GM06990 (cell line): ENCODE data around the gene GATAD2B.

Experiments
- DNase-seq: peaks from one replicate; pipeline ENCODE4 v3.0.0-alpha.2; 2011; ENCODE audit not compliant: insufficient read length; ENCODE audit errors: extremely low read depth
- H3K27me3 ChIP-seq: replicated peaks from 2 replicates; pipeline ENCODE4 v1.6.0; 2011; ENCODE audit warnings: low read length; ENCODE audit not compliant: control insufficient read depth, insufficient read depth
- H3K36me3 ChIP-seq: 2 replicates; pipeline ENCODE4 v1.5.1; 2011; ENCODE audit warnings: low read length; ENCODE audit not compliant: control insufficient read depth, insufficient read depth
- H3K4me3 ChIP-seq: replicated peaks from 2 replicates; pipeline ENCODE4 v1.5.1; 2011; ENCODE audit warnings: low read depth, mild to moderate bottlenecking, control low read depth, low read length
- TF ChIP-seq, protein P1 (sequence below): IDR thresholded peaks from 2 replicates; pipeline ENCODE4 v1.5.1; 2011; ENCODE audit warnings: low read length, control low read depth, mild to moderate bottlenecking, inconsistent platforms; ENCODE audit not compliant: insufficient read depth, poor library complexity, severe bottlenecking

GATAD2B gene

DNA sequence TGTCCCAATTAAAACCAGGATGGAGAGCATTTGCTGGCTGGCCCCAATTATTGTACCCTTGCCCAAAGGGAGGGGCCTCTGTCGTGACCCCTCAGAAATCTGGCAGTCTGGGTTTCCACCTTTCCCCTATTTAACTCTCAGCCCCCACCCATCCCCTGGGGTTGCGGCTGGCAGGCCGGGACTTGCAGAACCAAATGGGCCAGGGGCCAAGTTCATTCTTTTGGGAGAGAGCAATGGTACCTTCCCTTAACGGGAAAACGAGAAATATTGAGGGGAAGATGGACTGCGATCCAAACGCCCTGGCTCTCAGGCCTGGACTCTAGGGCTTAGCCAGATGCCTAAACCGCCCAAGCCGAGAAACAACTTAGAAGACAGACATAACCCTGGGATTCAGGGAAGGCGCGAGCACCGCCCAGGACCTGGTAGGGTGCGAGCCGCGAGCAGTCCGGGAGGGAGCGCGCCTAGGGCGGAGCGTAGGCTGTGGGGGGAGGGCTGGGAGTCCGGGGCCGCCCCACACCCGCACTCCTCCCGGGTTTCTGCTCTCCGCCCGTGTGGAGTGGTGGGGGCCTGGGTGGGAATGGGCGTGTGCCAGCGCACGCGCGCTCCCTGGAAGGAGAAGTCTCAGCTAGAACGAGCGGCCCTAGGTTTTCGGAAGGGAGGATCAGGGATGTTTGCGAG is 147.9 kb downstream of the GATAD2B start, which contains the start of gene SLC27A3:
Gene SLC27A3 (plus strand): TSS at position 628 of the 678 bp plus-strand sequence. CDS start 91 bp downstream, outside the sequence.
- H3K27me3 ChIP-seq: no peaks in the 10 kb centered on the region
- TF ChIP-seq, protein P1, sequence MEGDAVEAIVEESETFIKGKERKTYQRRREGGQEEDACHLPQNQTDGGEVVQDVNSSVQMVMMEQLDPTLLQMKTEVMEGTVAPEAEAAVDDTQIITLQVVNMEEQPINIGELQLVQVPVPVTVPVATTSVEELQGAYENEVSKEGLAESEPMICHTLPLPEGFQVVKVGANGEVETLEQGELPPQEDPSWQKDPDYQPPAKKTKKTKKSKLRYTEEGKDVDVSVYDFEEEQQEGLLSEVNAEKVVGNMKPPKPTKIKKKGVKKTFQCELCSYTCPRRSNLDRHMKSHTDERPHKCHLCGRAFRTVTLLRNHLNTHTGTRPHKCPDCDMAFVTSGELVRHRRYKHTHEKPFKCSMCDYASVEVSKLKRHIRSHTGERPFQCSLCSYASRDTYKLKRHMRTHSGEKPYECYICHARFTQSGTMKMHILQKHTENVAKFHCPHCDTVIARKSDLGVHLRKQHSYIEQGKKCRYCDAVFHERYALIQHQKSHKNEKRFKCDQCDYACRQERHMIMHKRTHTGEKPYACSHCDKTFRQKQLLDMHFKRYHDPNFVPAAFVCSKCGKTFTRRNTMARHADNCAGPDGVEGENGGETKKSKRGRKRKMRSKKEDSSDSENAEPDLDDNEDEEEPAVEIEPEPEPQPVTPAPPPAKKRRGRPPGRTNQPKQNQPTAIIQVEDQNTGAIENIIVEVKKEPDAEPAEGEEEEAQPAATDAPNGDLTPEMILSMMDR: no peak
- DNase-seq: no peak
- H3K36me3 ChIP-seq: peaks cover 23% of the 10 kb centered on the region
- peak within 1 kb of the TSS; percentile 67 for H3K4me3 ChIP-seq

DNA sequence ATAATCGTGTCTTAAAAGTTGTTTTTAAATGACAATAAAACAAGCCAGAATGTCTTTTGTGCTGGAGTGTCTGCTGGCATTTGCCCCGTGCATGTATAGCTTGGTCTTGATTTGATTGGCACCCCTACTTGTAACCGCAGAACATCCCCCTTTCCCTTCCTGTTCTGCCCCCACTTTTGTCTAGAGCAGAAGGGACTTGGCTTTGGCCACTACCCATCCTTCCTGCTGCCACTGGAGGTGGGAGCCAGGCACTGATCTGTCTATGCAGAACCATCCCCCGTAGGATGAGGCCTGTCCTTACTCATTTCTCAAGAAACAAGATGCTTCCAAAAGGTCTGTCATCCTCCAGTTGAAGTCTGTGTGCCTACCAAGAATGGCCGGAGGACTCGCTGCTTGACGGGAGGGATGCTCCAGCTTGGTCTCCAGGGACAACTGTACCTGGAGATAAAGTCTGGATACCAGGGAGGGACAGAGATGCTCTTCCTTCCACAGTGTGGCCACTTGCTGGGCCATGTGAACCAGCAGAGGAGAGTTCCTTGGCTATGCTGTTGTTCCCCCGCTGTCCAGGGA is 148.7 kb downstream of the GATAD2B start:
- TF ChIP-seq, protein P1: no peak
- Histone ChIP-seq H3K36me3 (peaks cover 26% of the 10 kb centered on the region), H3K4me3 (no peak overlapping the region), H3K27me3 (no peaks in the 10 kb centered on the region)
- DNase-seq: no peak

GRCh38 chr1:153773096-153773921 is 149.5 kb downstream of the GATAD2B start:
- peaks cover 31% of the 10 kb centered on the region for H3K36me3 ChIP-seq
- TF ChIP-seq, protein P1: no peak

GRCh38 chr1:153771841-153772593 is 150.8 kb downstream of the GATAD2B start:
- TF ChIP-seq, protein P1: peak; percentile 23
- peaks cover 41% of the 10 kb centered on the region for H3K36me3 ChIP-seq
- no peaks in the 10 kb centered on the region for H3K27me3 ChIP-seq
- no peak overlapping the region for H3K4me3 ChIP-seq
- DNase-seq: no peak

More at GRCh38 chr1:153773096-153773921, 149.5 kb downstream of the GATAD2B start:
- no peaks in the 10 kb centered on the region for H3K27me3 ChIP-seq
- no peak overlapping the region for H3K4me3 ChIP-seq
- DNase-seq: no peak

DNA sequence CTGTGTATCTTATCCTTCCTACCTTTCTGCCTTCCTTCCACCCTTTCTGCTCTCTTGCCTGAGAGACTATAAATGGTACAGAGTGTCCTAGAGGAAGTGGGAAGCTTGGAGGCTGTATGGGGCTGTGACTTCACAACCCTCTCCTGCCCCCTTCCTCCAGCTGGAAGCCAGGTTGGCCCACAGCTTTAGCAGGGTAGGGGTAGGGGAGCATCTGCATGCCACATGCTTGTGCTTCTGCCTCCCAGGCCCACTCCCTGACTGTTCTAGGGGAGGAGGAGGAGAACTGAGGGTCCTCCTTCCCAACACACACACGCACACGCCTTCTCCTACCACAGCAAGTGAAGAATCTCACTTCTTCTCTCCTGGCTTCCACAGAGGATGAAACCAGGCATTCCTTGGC is 151.5 kb downstream of the GATAD2B start:
- Histone ChIP-seq H3K36me3 (peaks cover 41% of the 10 kb centered on the region), H3K4me3 (no peak overlapping the region), H3K27me3 (no peaks in the 10 kb centered on the region)
- DNase-seq: no peak
- TF ChIP-seq, protein P1: no peak
